Eye (tissue), 1 donor: ENCODE results near the gene THSD7A.

Experiments
- DNase-seq: peaks from one replicate; pipeline ENCODE4 v3.0.0-alpha.2; 2015

THSD7A gene

GRCh38 chr7:11807000-11807399, 25.0 kb downstream of the THSD7A start:
- no peak for DNase-seq

- no peak for DNase-seq
Measured at GRCh38 chr7:11804621-11805020, 27.4 kb downstream of the THSD7A start.

GRCh38 chr7:11795231-11795630, 36.8 kb downstream of the THSD7A start:
- DNase-seq = no peak

- no peak for DNase-seq
Measured at GRCh38 chr7:11792166-11792565, 39.8 kb downstream of the THSD7A start.

- no peak for DNase-seq
Measured at GRCh38 chr7:11788568-11788967, 43.4 kb downstream of the THSD7A start.

DNA sequence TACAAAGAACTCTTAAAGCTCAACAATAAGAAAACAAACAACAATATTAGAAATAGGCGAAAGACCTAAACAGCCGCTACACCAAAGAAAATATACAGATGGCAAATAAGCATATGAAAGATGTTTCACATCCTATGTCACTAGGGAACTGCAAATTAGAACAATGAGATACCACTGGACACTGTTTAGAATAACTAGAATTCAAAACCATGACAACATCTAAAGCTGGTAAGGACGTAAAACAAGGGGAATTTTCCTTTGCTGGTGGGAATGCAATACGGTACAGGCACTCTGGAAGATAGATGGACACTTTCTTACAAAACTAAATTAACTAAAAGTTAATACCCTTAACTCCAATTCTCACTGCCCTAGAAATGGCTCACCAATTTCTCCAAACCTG, 44.5 kb downstream of the THSD7A start:
- DNase-seq = no peak

DNA sequence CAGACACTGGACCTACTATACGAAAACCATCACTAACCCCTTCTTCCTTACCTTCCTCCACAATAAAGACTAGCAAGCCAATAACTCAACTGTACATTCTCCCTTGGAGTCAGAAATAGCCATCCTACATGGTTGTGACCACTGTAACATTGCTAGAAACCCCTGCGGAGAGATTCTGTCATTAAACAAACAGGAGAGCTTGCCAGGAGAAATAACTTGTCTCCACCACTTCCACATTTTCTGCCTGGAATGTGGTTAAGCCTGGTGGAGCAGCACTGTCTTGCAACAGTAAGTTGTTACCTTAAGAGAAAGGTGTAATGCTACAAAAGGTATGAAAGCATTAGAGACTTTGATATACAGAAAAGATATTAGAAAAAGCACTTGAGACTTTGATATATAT, 45.8 kb downstream of the THSD7A start:
- DNase-seq = peak; percentile 17

- no peak for DNase-seq
Measured at GRCh38 chr7:11784769-11785536, 47.0 kb downstream of the THSD7A start.

DNA sequence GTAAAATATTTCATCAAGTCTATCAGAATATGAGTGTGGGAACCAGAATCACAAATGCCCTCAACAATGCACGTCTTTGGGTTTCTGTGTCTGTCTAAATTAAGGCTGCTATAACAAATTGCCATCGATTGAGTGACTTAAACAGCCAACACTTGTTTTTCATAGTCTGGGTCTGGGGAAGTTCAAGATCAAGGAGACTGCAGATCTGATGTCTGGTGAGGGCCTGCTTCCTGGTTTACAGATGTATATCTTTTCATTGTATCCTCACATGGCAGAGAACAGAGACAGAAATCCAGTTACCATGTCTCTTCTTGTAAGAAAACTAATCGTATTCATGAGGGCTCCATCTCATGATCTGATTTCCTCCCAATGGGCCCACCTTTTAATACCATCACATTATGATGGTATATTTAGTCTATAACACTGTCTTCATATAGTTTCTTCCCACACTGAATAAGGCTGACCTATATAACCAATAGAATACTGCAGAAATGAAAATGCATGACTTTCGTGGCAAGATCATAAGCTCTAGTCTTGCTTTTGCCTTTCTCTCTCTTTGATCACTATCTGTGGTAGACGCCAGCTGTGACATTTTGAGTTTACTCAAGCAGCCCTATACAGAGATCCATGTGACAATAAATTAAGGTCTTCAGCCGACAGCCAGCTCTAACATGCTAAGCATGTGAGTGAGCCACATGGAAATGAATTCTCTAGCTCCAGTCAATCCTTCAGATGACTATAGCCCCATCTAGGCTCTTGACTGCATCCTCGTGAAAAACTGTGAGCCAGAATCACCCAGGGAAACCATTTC, 51.9 kb downstream of the THSD7A start:
- DNase-seq = no peak

DNA sequence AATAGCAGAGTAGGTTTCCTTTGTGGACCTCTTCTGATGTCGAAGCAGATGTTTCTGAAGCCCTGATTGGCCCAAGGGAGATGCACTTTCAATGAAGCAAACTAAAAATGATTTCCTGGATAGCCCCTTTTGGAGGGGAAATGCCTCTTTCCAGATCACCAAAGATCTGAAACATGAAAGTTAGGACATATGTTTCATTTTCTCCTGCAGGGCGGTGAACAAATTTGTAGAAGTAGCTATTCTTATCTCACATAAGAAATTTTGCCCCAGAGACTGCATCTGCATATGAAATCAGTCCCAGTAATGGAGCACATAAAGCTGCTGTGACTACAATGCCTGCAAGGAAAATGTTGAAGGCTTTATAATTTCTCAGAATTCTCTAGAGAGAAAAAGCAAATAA, 56.0 kb downstream of the THSD7A start:
- peak; percentile 62 for DNase-seq

DNA sequence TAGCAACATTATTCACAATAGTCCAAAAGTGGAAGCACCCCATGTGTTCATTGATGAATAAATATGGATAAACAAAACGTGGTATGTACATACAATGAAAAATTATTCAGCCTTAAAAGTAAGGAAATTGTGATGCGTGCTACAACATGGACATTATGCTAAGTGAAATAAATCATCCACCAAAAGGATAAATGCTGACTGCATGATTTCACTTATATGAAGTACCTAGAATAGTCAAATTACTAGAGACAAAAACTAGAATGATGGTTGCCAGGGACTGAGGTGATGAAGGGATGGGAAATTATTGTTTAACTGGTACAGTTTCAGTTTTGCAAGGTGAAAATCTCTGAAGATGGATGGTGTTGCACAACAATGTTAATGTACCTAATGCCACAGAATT, 56.6 kb downstream of the THSD7A start:
- no peak for DNase-seq

- no peak for DNase-seq
Measured at GRCh38 chr7:11768263-11768662, 63.7 kb downstream of the THSD7A start.

- no peak for DNase-seq
Measured at GRCh38 chr7:11767148-11767547, 64.8 kb downstream of the THSD7A start.

GRCh38 chr7:11760372-11760771, 71.6 kb downstream of the THSD7A start:
- DNase-seq = peak; percentile 73

GRCh38 chr7:11758627-11759111, 73.3 kb downstream of the THSD7A start:
- DNase-seq = no peak

DNA sequence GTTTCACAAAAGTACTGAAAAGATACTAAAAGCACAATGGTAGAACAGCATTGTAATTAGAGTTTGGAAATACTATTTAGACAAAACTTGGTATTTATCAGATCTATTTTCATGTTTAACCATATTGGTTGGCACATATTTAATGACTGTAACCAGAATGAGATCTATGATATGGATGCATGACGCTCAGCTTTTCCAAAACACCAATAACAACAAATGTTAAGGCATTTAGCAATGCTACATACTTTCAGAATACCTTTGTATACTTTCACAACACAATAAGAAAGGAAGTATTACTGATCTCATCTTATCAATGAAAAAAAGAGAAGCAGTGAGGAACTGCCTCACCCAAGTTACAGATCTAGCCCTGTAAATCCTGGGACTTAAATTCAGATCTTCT, 74.8 kb downstream of the THSD7A start:
- DNase-seq = no peak

- no peak for DNase-seq
Measured at GRCh38 chr7:11754933-11755332, 77.1 kb downstream of the THSD7A start.

GRCh38 chr7:11754123-11754522, 77.9 kb downstream of the THSD7A start:
- DNase-seq = no peak

DNA sequence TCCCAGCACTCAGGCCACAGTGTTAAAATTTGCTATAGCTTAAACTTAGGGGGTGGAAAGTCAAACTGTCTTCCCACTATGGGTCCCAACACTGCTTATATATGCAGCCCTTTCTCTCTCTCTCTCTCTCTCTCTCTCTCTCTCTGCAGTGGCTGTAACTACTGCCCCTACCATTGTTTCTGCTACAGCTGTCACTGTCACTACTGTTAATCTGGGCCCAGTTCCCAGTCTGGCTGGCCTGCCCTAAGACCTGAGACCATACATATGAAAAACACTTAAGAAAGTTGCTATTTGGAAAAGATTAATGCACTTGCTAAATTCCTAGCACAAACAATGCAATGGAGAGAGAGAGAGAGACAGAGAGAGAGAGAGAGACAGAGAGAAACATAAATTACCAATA, 78.6 kb downstream of the THSD7A start:
- peak; percentile 59 for DNase-seq

- DNase-seq = peak; percentile 32
Measured at GRCh38 chr7:11751807-11752389, 80.1 kb downstream of the THSD7A start.

DNA sequence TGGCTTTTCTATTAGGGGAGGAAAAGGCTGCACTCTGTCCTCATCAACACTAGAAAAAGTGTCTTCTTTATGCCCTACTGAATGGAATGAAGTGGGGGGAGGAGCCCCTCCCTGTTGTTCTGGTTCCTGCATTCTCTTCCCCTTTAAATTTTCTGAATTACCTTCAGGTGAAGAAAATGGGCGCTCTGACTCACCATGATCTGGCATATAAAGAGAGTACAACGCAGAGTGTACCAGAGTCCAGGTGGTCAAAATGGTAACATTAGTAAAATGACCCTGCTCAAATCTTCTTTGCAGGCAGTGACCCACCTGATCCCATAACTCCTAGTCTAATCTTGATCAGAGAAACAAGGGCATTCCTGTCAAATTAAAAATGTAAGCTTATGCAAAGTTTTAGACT, 80.7 kb downstream of the THSD7A start:
- DNase-seq = no peak

GRCh38 chr7:11750191-11750590, 81.8 kb downstream of the THSD7A start:
- DNase-seq = no peak

- DNase-seq = no peak
Measured at GRCh38 chr7:11749629-11750028, 82.4 kb downstream of the THSD7A start.

- peak; percentile 29 for DNase-seq
Measured at GRCh38 chr7:11748884-11749283, 83.1 kb downstream of the THSD7A start.
